BE2C (cell line): ENCODE data around the gene PPP6R2. TPM values are rescaled to one million over a fixed set of nuclear protein-coding genes. Genes with fewer than 3 reads are reported as not detected.

Experiments
- DNase-seq: peaks from one replicate; pipeline ENCODE4 v3.0.0-alpha.2; 2020
- H3K27me3 ChIP-seq: fragments of 250-450 bp; sonication (Bioruptor Pico); 2 replicates; pipeline ENCODE4 v1.5.1; 2020; ENCODE audit warnings: mild to moderate bottlenecking
- H3K36me3 ChIP-seq: fragments of 250-450 bp; sonication (Bioruptor Pico); 2 replicates; pipeline ENCODE4 v1.5.1; 2020; ENCODE audit warnings: mild to moderate bottlenecking
- H3K4me1 ChIP-seq: fragments of 250-450 bp; sonication (Bioruptor Pico); 2 replicates; pipeline ENCODE4 v1.5.1; 2020
- H3K4me3 ChIP-seq: 2 replicates; pipeline ENCODE4 v1.5.1; 2011; ENCODE audit warnings: low read depth, low read length
- H3K9me3 ChIP-seq: fragments of 250-450 bp; sonication (Bioruptor Pico); 2 replicates; pipeline ENCODE4 v1.5.1; 2020
- CTCF ChIP-seq: IDR thresholded peaks from 2 replicates; pipeline ENCODE4 v1.5.1; 2012; ENCODE audit warnings: mild to moderate bottlenecking, low read depth, low read length
- polyA plus RNA-seq: library from polyadenylated mRNA; unstranded; fragments of >200 nt; gene quantifications from one replicate; pipeline ENCODE4 v1.2.1, GENCODE V29; 2012; ENCODE audit warnings: low read depth, missing spikeins; ENCODE audit not compliant: insufficient read length, insufficient read depth

PPP6R2 gene
- 39.8 TPM for polyA plus RNA-seq

- no peaks in the 10 kb centered on the region for H3K4me1 ChIP-seq
- H3K27me3 ChIP-seq, result no peaks in the 10 kb centered on the region
- TF ChIP-seq CTCF, result no peak
- peak; percentile 90 for DNase-seq
- peaks cover 2% of the 10 kb centered on the region for H3K36me3 ChIP-seq
- H3K9me3 ChIP-seq, result no peaks in the 10 kb centered on the region; the same call in 1 of the 2 replicates
- peak within 1 kb of the TSS; percentile 75 for H3K4me3 ChIP-seq
These were observed at the start of gene PPP6R2 for GRCh38 chr22:50342651-50343540. Gene PPP6R2 (plus strand): TSS chr22:50343327. CDS start chr22:50393909, 50,582 bp downstream.

GRCh38 chr22:50293441-50294318 lies 49.4 kb upstream of the PPP6R2 start:
- peaks cover 31% of the 10 kb centered on the region for H3K4me1 ChIP-seq
- H3K4me3 ChIP-seq, result no peak overlapping the region
- peaks cover 31% of the 10 kb centered on the region for H3K36me3 ChIP-seq
- TF ChIP-seq CTCF, result no peak
- no peaks in the 10 kb centered on the region for H3K27me3 ChIP-seq
- H3K9me3 ChIP-seq, result no peaks in the 10 kb centered on the region
- DNase-seq, result peak; percentile 62

GRCh38 chr22:50294319-50294656 lies 48.8 kb upstream of the PPP6R2 start:
- Histone ChIP-seq H3K9me3 (no peaks in the 10 kb centered on the region), H3K27me3 (no peaks in the 10 kb centered on the region), H3K4me3 (no peak overlapping the region), H3K4me1 (peaks cover 33% of the 10 kb centered on the region), H3K36me3 (peaks cover 25% of the 10 kb centered on the region)
- DNase-seq, result no peak
- TF ChIP-seq CTCF, result no peak

- Histone ChIP-seq H3K4me1 (peaks cover 44% of the 10 kb centered on the region), H3K9me3 (no peaks in the 10 kb centered on the region), H3K36me3 (peaks cover 11% of the 10 kb centered on the region), H3K4me3 (no peak overlapping the region), H3K27me3 (no peaks in the 10 kb centered on the region)
- no peak for TF ChIP-seq CTCF
- DNase-seq, result no peak
These were observed 46.3 kb upstream of the PPP6R2 start for GRCh38 chr22:50296658-50297490.

- Histone ChIP-seq H3K4me3 (no peak overlapping the region), H3K36me3 (peaks cover 11% of the 10 kb centered on the region), H3K9me3 (no peaks in the 10 kb centered on the region), H3K27me3 (no peaks in the 10 kb centered on the region), H3K4me1 (peaks cover 53% of the 10 kb centered on the region)
- DNase-seq, result no peak
- no peak for TF ChIP-seq CTCF
These were observed 45.4 kb upstream of the PPP6R2 start for GRCh38 chr22:50297510-50298265.
